HFF-Myc (cell line): ENCODE data around the gene GP1BB.
A peak's percentile ranks its signal among the peaks of the same experiment; 100 is the strongest.

Experiments
- DNase-seq: peaks from one replicate; pipeline ENCODE4 v3.0.0-alpha.2; 2011; ENCODE audit warnings: low read depth; ENCODE audit errors: extremely low read depth
- H3K4me3 ChIP-seq: replicated peaks from 2 replicates; pipeline ENCODE4 v1.5.1; 2011; ENCODE audit warnings: low read depth, mild to moderate bottlenecking, control low read depth, low read length
- CTCF ChIP-seq: IDR thresholded peaks from 2 replicates; pipeline ENCODE4 v1.5.1; 2012; ENCODE audit warnings: mild to moderate bottlenecking, low read depth, low read length, control low read depth; ENCODE audit errors: missing control alignments

GP1BB gene

GRCh38 chr22:19730655-19731360, 7.5 kb downstream of the GP1BB start:
- peak; percentile 16 for DNase-seq
- peak; percentile 91 for TF ChIP-seq CTCF
- peak overlapping the region; percentile 21 for H3K4me3 ChIP-seq

GRCh38 chr22:19731361-19732135, 8.2 kb downstream of the GP1BB start:
- TF ChIP-seq CTCF = no peak
- H3K4me3 ChIP-seq = no peak overlapping the region
- DNase-seq = no peak

- TF ChIP-seq CTCF = no peak
- DNase-seq = no peak
- H3K4me3 ChIP-seq = no peak overlapping the region
Observed at GRCh38 chr22:19732403-19733113, 9.2 kb downstream of the GP1BB start.

GRCh38 chr22:19733755-19734154, 10.4 kb downstream of the GP1BB start:
- H3K4me3 ChIP-seq = no peak overlapping the region
- no peak for DNase-seq
- no peak for TF ChIP-seq CTCF

- no peak overlapping the region for H3K4me3 ChIP-seq
- TF ChIP-seq CTCF = no peak
- DNase-seq = no peak
Observed at GRCh38 chr22:19734163-19734562, 10.8 kb downstream of the GP1BB start.

- H3K4me3 ChIP-seq = no peak overlapping the region
- TF ChIP-seq CTCF = no peak
- no peak for DNase-seq
Observed at GRCh38 chr22:19734837-19735382, 11.6 kb downstream of the GP1BB start.
